ENCODE measurements around the gene RNF2. TPM values are rescaled to one million over a fixed set of nuclear protein-coding genes. Genes with fewer than 3 reads are reported as not detected.
A peak's percentile ranks its signal among the peaks of the same experiment; 100 is the strongest.

Gene RNF2
- polyA plus RNA-seq, 1 experiment = 12.6 TPM

DNA sequence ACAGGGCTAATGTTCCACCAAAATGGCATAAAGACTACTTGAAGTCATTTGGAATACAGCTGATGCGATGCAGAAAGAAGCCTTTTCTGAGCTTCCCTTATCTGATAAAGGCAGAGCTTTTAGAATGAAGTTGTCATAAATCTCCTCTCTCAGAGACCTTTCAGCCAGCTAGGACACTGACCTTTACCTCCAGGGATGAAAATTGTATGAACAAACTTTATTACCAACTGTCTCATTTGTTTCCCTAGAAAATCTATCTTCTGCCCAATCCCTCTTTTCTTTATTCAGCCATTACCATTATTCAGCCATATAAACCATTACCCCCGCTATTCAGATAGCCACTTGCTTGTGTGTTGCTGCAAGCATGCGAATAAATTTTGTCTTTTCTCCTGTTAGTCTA lies 29.7 kb upstream of the RNF2 start:
- Histone ChIP-seq H3K27me3 (ENCODE audit: control insufficient read depth, insufficient read depth, low read length) (no peaks in the 10 kb centered on the region), H3K36me3 (ENCODE audit: control insufficient read depth, insufficient read depth, low read length) (no peaks in the 10 kb centered on the region), H3K4me3 (ENCODE audit: low read depth, low read length) (no peak overlapping the region)
- CTCF ChIA-PET = no interaction called here
- no peak for DNase-seq (ENCODE audit: low read depth)
- POLR2A ChIA-PET = no interaction called here
- TF ChIP-seq, protein P1, sequence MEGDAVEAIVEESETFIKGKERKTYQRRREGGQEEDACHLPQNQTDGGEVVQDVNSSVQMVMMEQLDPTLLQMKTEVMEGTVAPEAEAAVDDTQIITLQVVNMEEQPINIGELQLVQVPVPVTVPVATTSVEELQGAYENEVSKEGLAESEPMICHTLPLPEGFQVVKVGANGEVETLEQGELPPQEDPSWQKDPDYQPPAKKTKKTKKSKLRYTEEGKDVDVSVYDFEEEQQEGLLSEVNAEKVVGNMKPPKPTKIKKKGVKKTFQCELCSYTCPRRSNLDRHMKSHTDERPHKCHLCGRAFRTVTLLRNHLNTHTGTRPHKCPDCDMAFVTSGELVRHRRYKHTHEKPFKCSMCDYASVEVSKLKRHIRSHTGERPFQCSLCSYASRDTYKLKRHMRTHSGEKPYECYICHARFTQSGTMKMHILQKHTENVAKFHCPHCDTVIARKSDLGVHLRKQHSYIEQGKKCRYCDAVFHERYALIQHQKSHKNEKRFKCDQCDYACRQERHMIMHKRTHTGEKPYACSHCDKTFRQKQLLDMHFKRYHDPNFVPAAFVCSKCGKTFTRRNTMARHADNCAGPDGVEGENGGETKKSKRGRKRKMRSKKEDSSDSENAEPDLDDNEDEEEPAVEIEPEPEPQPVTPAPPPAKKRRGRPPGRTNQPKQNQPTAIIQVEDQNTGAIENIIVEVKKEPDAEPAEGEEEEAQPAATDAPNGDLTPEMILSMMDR (IDR thresholded peaks at IDR 0.05; ENCODE audit: insufficient read depth, low read depth, low read length) = no peak

DNA sequence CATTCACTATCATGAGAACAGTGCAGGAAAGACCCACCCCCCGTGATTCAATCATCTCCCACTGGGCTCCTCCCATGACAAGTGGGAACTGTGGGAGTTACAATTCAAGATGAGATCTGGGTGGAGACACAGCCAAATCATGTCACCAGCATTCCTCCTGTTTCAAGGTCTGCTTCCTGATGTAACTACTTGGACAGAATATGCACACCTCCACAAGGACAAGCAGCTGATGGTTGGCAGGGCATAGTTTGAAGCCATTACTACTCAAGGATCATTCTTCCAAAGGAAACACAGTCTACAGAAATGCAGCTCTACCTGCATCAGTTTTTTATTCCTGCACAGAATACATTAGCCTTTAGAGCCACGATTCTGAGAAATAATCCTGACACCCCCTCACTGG lies 28.5 kb upstream of the RNF2 start:
- POLR2A ChIA-PET = no interaction called here
- Histone ChIP-seq H3K27me3 (ENCODE audit: control insufficient read depth, insufficient read depth, low read length) (no peaks in the 10 kb centered on the region), H3K36me3 (ENCODE audit: control insufficient read depth, insufficient read depth, low read length) (no peaks in the 10 kb centered on the region), H3K4me3 (ENCODE audit: low read depth, low read length) (no peak overlapping the region)
- CTCF ChIA-PET = interaction anchor here (0.8 kb wide), 1 partner anchor 30 kb away, joined by 4 read pairs; no protein-coding TSS in a partner anchor
- no peak for DNase-seq (ENCODE audit: low read depth)
- TF ChIP-seq, protein P1 (IDR thresholded peaks at IDR 0.05; ENCODE audit: insufficient read depth, low read depth, low read length) = no peak

DNA sequence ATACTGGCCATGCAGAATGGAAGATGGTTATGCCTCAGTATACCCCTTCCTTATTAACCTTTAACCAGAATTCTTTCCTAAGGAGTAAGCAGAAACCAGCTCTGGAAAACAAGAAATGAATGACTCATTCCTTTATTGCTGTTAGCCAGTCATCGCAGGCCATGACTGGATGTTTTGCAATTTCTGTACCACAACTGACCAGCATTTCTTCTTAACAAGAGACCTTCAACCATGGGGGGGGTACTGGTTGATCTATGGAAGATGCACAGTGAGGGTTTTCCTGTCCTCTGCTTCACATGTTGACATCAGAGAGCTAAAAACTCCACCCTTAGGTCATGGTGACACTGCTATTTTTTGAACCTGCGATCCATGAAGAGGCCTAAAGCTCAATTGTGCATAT lies 28.0 kb upstream of the RNF2 start:
- no peak overlapping the region for H3K4me3 ChIP-seq (ENCODE audit: low read depth, low read length)
- H3K36me3 ChIP-seq (ENCODE audit: control insufficient read depth, insufficient read depth, low read length) = no peaks in the 10 kb centered on the region
- CTCF ChIA-PET = interaction anchor here (0.8 to 1.6 kb wide), 2 partner anchors 31 to 153 kb away, joined by 3 to 4 read pairs; no protein-coding TSS in a partner anchor
- TF ChIP-seq, protein P1 (IDR thresholded peaks at IDR 0.05; ENCODE audit: insufficient read depth, low read depth, low read length) = no peak
- POLR2A ChIA-PET = interaction anchor here (0.7 kb wide), 1 partner anchor 45 kb away, joined by 3 read pairs; no protein-coding TSS in a partner anchor
- DNase-seq (ENCODE audit: low read depth) = peak; percentile 80
- H3K27me3 ChIP-seq (ENCODE audit: control insufficient read depth, insufficient read depth, low read length) = no peaks in the 10 kb centered on the region

DNA sequence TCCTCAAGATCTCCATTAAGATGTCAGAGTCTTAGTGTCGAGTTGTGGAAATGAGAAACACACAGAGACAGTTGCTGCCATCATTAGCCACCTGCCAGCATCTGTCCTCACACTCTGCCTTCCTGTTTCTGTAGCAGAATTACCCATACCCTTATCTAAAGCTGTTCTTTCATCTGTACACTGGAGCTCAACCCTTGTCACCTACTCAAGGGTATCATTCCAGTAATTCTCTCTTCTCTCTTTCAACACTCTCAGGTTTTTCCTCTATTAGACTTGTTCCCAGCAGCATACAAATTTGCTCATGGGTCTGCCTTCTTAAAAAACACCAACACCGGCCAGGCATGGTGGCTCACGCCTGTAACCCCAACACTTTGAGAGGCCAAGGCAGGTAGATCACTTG lies 27.4 kb upstream of the RNF2 start:
- ChIA-PET POLR2A (no interaction called here), CTCF (interaction anchor here (0.7 to 1.6 kb wide), 3 partner anchors 31 to 537 kb away, joined by 3 to 4 read pairs (median 3); no protein-coding TSS in a partner anchor)
- Histone ChIP-seq H3K4me3 (ENCODE audit: low read depth, low read length) (no peak overlapping the region), H3K36me3 (ENCODE audit: control insufficient read depth, insufficient read depth, low read length) (no peaks in the 10 kb centered on the region), H3K27me3 (ENCODE audit: control insufficient read depth, insufficient read depth, low read length) (no peaks in the 10 kb centered on the region)
- TF ChIP-seq, protein P1 (IDR thresholded peaks at IDR 0.05; ENCODE audit: insufficient read depth, low read depth, low read length) = no peak
- DNase-seq (ENCODE audit: low read depth) = no peak

DNA sequence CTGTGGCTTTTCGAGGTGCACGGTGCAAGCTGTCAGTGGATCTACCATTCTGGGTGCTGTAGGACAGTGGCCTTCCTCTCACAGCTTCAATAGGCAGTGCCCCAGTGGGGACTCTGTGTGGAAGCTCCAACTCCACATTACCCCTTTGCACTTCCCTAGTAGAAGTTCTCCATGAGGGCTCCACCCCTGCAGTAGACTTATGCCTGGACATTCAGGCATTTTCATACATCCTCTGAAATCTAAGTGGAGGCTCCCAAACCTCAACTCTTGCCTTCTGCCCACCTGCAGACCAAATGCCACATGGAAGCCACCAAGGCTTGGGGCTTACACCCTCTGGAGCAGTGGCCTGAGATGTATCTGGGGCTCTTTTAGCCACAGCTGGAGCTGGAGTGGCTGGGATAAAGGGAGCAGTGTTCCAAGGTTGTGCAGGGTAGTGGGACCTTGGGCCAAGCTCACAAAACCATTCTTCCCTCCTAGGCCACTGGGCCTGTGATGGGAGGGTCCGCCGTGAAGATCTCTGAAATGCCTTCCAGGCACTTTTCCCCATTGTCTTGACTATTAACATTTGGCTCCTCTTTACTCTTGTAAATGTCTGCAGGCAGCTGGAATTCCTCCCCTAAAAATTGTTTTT lies 18.0 kb upstream of the RNF2 start:
- DNase-seq (ENCODE audit: low read depth) = no peak
- H3K36me3 ChIP-seq (ENCODE audit: control insufficient read depth, insufficient read depth, low read length) = no peaks in the 10 kb centered on the region
- POLR2A ChIA-PET = no interaction called here
- CTCF ChIA-PET = interaction anchor here (2.7 kb wide), 1 partner anchor 14 kb away, joined by 10 read pairs; no protein-coding TSS in a partner anchor
- TF ChIP-seq, protein P1 (IDR thresholded peaks at IDR 0.05; ENCODE audit: insufficient read depth, low read depth, low read length) = no peak
- no peaks in the 10 kb centered on the region; the same call in 1 of the 2 replicates for H3K27me3 ChIP-seq (ENCODE audit: control insufficient read depth, insufficient read depth, low read length)
- H3K4me3 ChIP-seq (ENCODE audit: low read depth, low read length) = no peak overlapping the region
